ENCODE results near the gene CDCA5. TPM values are rescaled to one million over a fixed set of nuclear protein-coding genes. Genes with fewer than 3 reads are reported as not detected.
A peak's percentile ranks its signal among the peaks of the same experiment; 100 is the strongest.

The CDCA5 gene
- total and polyA plus RNA-seq, 2 of the 4 experiments (the other 2 are of a cell fraction) = 9.1 to 14.0 TPM

- peak within 1 kb of the TSS; percentile 93 for H2BK5ac ChIP-seq (ENCODE audit: low read depth, low read length, poor library complexity, severe bottlenecking)
- ATAC-seq (ENCODE audit: low read depth) (peak; percentile 87), DNase-seq (peak; percentile 96)
- in situ Hi-C loops (cut with MboI; ENCODE audit: low sequenced_read_pairs) (no loop called here), intact Hi-C loops (cut with micrococcal nuclease) (loop anchor here (5.0 kb wide), 1 partner anchor 60 kb away; the partner anchor contains the start of gene CAPN1), dilution Hi-C loops (cut with HindIII; ENCODE audit: low sequenced_read_pairs, unreplicated experiment) (no loop called here)
- H3K14ac ChIP-seq (replicated peaks; ENCODE audit: low read depth, low read length) = peak within 1 kb of the TSS; percentile 98
- no peaks in the 10 kb centered on the region; the same call in 1 of the 2 replicates for H3K4me1 ChIP-seq (ENCODE audit: control insufficient read depth, insufficient read depth, low read length)
- H3K27me3 ChIP-seq (ENCODE audit: control insufficient read depth, insufficient read depth, low read length) = no peaks in the 10 kb centered on the region
- H2AK5ac ChIP-seq (ENCODE audit: low read depth, low read length) = peak within 1 kb of the TSS; percentile 92
- H2BK20ac ChIP-seq (ENCODE audit: low read depth, low read length) = no peak within 1 kb of the TSS
- H3K4ac ChIP-seq (ENCODE audit: low read depth, low read length) = peak within 1 kb of the TSS; percentile 96
- H3K9me1 ChIP-seq (ENCODE audit: insufficient read depth, low read length) = 0 out of 2 replicates have a peak, but pooled peaks cover 4% of the 10 kb centered on the region
- peak within 1 kb of the TSS; percentile 97 for H3K4me2 ChIP-seq (ENCODE audit: low read depth, low read length)
- peak within 1 kb of the TSS; percentile 87 for H3K9ac ChIP-seq (ENCODE audit: low read depth, low read length)
- peak within 1 kb of the TSS; percentile 83 for H4K91ac ChIP-seq (ENCODE audit: insufficient read depth, low read depth, low read length)
- peaks cover 6% of the 10 kb centered on the region; the same call in 1 of the 2 replicates for H4K20me1 ChIP-seq (ENCODE audit: insufficient read depth, low read length)
- peak within 1 kb of the TSS; percentile 90 to 98 for H4K8ac ChIP-seq (ENCODE audit: low read depth in 2 of 2, low read length in 2 of 2)
- H2BK15ac ChIP-seq (ENCODE audit: low read depth, low read length) = 0 out of 3 replicates have a peak within 1 kb of the TSS, but pooled peaks have one; percentile 12
- WGBS, 2 experiments (ENCODE audit: extremely low coverage in 2 of 2, insufficient read length in 1 of 2) = 0% methylated on average over 41 of the region's 64 CpGs; no CpG with 5 or more reads in 1 of the 2 experiments
- peak within 1 kb of the TSS; percentile 82 for H3K27ac ChIP-seq (ENCODE audit: insufficient read depth, low read length)
- no peaks in the 10 kb centered on the region for H3K9me3 ChIP-seq (ENCODE audit: control insufficient read depth, insufficient read depth, low read length)
- CTCF ChIA-PET = interaction anchor here (0.6 kb wide), 4 partner anchors 13 to 881 kb away, joined by 3 to 5 read pairs (median 4); no protein-coding TSS in a partner anchor
- H3K4me3 ChIP-seq (ENCODE audit: insufficient read depth, low read depth, low read length) = peak within 1 kb of the TSS; percentile 74
- H3K56ac ChIP-seq (ENCODE audit: extremely low read depth, insufficient read depth, low read length) = peak within 1 kb of the TSS; percentile 95
- POLR2A ChIA-PET (ENCODE audit: unreplicated experiment) = interaction anchor here (0.7 to 0.9 kb wide), 3 partner anchors 10 to 12 kb away, joined by 3 to 4 read pairs (median 3); partner anchors contain the start of genes SYVN1 and TM7SF2
- peak within 1 kb of the TSS; percentile 94 for H3K23ac ChIP-seq (ENCODE audit: low read depth, low read length)
- H2AK9ac ChIP-seq (replicated peaks; ENCODE audit: low read depth, low read length, poor library complexity) = peak within 1 kb of the TSS; percentile 100
- peak within 1 kb of the TSS; percentile 71 for H2BK120ac ChIP-seq (ENCODE audit: low read depth, low read length)
- BruUV-seq (replicated peaks) = TSS peak; percentile 78
- peak within 1 kb of the TSS; percentile 64 for H3K18ac ChIP-seq (ENCODE audit: low read depth, low read length)
- peak within 1 kb of the TSS; percentile 99 for H2AFZ ChIP-seq (replicated peaks; ENCODE audit: low read length, poor library complexity)
- peaks cover 42% of the 10 kb centered on the region for H3K36me3 ChIP-seq (ENCODE audit: control insufficient read depth, insufficient read depth, low read length)
- H4K5ac ChIP-seq (ENCODE audit: low read depth, low read length) = peak within 1 kb of the TSS; percentile 94
- H3K79me1 ChIP-seq (ENCODE audit: low read depth in 1 of 2, low read length in 2 of 2) = peaks cover 27 to 66% of the 10 kb centered on the region in 2 experiments
- peak; percentile 88; the same call in 1 of the 2 replicates for TF ChIP-seq POLR2A (IDR thresholded peaks at IDR 0.05; ENCODE audit: low read depth, low read length)
- TF ChIP-seq CTCF (conservative IDR thresholded peaks at IDR 0.05; ENCODE audit: low read depth, low read length) = no peak
- no peak for TF ChIP-seq USF2 (IDR thresholded peaks at IDR 0.05; ENCODE audit: low read depth, low read length)
- TF ChIP-seq NFE2L2 (IDR thresholded peaks at IDR 0.05; ENCODE audit: low read depth, low read length) = no peak
- no peak for TF ChIP-seq RAD21 (IDR thresholded peaks at IDR 0.05; ENCODE audit: low read length)
- TF ChIP-seq MXI1 (IDR thresholded peaks at IDR 0.05; ENCODE audit: borderline replicate concordance, low read depth, low read length) = 0 out of 2 replicates have a peak, but pooled peaks have one; percentile 70
- 0 out of 2 replicates have a peak, but pooled peaks have one; percentile 40 for TF ChIP-seq MAZ (IDR thresholded peaks at IDR 0.05; ENCODE audit: borderline replicate concordance, low read depth, low read length)
- no peak for TF ChIP-seq FOS (IDR thresholded peaks at IDR 0.05; ENCODE audit: low read depth, low read length)
- no peak for TF ChIP-seq SMC3 (IDR thresholded peaks at IDR 0.05; ENCODE audit: low read depth, low read length)
- no peak for TF ChIP-seq ELK1 (IDR thresholded peaks at IDR 0.05; ENCODE audit: borderline replicate concordance, low read depth, low read length)
- no peak for TF ChIP-seq RCOR1 (IDR thresholded peaks at IDR 0.05; ENCODE audit: insufficient replicate concordance, low read length)
- peak; percentile 43; the same call in 1 of the 2 replicates for TF ChIP-seq CHD1 (IDR thresholded peaks at IDR 0.05; ENCODE audit: low read depth, low read length)
Measured at GRCh38 chr11:65121865-65122696, 38.2 kb upstream of the CDCA5 start, which contains the start of the genes FAU and MRPL49. FAU (minus strand) TSS chr11:65122134; CDS start chr11:65121813, 321 bp downstream. MRPL49 (plus strand) TSS chr11:65122321; CDS start chr11:65122347, 26 bp downstream.
